Stimulated activated CD4-positive, alpha-beta T cell treated with anti-CD3 and anti-CD28 coated beads, Interleukin-15, amount 100 ng/mL, for 48 hours (primary cell): ENCODE data around the gene NCBP2L.

Experiments
- DNase-seq, 2 donors: peaks; one replicate each; pipeline ENCODE4 v3.0.0-alpha.2; 2020; ENCODE audit warnings: low read depth in 2 of 2

The NCBP2L gene

GRCh38 chrX:107777536-107777832 is at the start of gene NCBP2L:
TSS of gene NCBP2L (plus strand) at chrX:107777733. CDS start at chrX:107794221, 16,488 bp downstream.
- no peak for DNase-seq

- DNase-seq = no peak
Measured at GRCh38 chrX:107728371-107729099, 49.0 kb upstream of the NCBP2L start.

DNA sequence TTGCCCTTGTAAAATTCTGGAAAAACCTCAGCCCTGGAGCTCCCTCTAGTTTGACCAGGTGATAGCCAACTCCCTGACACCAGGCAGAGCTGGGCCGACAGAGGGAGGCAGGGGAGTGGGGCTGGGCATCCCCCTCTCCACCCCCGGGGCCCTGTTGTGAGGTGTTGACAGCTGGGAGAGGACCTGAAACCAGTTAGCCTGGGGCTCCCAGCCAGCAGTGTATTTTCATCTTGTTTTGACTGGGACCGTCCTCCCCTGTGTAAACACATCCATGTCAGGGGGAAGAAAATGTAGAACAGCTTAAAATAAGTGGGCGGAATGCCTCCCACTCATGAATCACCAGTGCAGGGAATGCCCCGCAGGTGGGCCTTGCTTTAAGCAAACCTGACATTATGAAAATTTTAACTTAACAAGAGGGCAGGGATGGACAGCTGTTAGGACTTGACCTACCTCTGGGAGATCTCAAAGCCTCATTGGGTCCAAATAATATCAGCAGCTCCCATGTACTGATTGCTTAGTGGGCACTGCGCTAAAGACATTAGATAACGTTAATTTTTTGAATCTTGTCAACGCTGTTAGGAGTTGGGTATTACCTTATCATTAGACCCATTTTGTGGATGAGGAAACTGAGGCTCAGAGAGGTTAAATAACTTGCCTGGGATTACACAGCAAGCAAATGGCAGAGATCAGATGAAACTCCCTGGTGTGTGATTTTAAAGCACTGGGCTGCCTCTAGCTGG is 47.8 kb upstream of the NCBP2L start:
- DNase-seq = no peak

DNA sequence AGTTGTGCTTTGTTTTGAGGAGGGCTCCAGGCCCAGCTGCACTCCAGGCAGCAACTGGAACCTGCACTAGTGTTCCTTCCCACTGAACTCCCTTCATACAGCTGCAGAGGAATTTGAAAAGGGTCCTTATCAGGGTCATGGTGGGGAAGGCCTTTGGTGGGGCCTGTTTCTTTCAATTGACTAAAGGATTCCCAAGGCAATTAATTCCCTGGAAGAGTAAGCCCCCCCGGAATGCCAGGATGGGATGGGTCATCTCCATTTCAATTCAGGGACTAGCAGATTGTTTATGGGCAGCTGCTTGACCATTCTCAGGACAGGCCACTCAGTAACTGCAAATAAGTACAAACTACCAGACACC is 47.3 kb upstream of the NCBP2L start:
- no peak for DNase-seq

- no peak for DNase-seq
Measured at GRCh38 chrX:107730991-107731766, 46.4 kb upstream of the NCBP2L start.

DNA sequence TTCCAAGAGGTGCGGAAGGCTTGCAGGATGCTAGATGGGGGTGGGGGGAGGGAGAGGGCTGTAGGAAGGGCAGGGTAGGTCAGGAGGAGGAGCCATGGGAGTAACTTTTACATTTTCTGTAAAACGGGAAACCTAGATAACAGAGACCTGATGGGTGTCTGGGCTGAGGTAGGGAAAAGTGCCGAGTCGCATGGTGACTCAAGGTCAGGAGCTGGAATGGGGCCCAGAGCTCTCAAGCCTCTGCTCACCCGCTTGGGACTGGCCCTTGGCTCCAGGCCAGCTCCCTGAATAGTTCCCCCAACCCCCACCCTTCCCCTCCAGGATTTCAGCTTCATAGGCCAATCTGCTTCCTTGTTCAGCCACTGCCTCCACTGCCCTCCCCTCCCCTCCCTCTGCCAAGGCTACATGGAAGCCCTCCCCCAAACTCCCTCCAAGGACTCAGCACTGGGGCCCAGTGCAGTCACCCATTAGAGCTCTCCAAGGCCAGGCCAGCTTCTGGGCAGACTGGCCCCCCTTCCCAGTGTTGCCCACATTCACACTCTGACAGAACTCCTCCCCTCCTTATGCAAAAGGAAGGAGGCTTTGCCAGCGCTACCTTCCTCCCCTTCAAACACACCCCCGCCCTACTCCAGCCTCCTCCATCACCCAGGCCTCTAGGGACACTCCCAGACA is 45.6 kb upstream of the NCBP2L start:
- no peak for DNase-seq

GRCh38 chrX:107733686-107734085 is 43.8 kb upstream of the NCBP2L start:
- no peak for DNase-seq

DNA sequence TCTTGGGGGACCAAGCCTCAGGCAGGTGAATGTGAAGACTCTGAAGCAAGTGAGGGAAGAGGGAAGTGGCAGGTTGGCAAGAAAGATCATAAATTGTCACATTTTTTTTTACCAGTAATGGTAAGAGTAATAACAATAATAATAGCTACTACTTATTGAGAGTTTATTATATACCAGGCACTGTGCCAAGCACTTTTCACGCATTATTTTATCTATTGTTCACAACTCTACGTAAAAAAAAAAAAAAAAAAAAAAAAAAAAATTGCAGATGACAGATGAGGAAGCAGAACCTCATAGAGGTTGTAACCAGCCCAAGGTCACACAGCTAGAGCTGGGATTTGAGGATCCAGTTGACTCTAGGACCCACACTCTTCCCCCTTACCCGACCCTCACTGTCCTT is 42.9 kb upstream of the NCBP2L start:
- DNase-seq = no peak

GRCh38 chrX:107736781-107737531 is 40.6 kb upstream of the NCBP2L start:
- DNase-seq = no peak

DNA sequence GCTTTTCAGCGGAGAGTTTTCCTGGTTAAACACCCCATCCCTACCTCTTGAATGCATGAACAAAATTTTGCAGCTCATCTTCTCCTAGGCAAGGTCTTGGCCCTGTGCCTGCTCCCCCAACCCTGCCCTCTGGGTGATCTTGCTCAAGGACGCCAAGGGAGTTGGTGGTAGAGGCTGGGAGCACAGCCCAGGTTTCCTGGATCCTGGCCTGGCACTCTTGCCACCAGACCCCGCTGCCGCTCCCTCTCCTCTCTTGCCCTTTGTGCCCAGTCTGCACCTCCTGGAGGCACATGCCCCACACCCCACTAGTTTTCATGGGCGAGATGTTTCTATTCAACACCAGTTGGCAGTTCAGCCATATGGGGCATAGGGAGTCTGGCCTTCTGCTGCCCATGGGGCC is 39.3 kb upstream of the NCBP2L start:
- no peak for DNase-seq

DNA sequence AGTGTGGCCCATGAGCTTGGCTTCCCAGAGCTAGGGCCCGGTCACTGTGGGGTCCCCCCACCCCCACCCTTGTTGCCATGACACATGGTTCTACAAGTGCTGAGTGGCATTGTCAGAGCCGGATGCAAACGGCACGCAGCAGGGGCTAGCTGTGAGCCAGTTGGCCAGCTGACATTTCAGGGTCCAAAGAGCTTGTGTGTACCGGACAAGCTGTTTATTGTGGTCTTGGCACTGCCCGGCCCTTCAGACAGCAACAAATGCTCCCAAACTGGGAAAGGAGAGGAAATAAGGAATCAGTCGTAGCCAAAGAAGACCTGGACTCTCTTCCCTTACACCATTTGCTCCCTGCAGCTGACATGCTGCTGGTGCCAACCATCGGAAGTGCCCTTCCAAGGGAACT is 38.8 kb upstream of the NCBP2L start:
- no peak for DNase-seq

DNA sequence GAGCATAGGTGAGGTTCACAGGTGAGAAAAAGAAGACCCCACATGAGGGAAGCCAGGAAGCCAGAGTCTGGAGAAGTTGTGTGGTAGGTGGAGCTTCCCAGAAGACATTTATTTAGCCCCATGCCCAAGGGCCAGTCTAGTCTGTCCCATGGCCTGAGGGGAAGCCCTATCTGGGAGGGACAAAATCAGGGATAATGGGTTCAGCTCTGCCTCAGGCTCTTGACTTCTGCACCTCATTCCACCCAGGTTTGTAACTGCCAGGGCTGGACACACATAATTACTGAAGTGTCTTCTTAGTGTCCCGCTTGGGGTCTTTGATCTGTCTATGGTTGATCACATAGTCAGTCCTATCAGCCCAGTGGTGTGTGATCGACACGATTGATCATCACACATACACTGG is 38.0 kb upstream of the NCBP2L start:
- DNase-seq = no peak

DNA sequence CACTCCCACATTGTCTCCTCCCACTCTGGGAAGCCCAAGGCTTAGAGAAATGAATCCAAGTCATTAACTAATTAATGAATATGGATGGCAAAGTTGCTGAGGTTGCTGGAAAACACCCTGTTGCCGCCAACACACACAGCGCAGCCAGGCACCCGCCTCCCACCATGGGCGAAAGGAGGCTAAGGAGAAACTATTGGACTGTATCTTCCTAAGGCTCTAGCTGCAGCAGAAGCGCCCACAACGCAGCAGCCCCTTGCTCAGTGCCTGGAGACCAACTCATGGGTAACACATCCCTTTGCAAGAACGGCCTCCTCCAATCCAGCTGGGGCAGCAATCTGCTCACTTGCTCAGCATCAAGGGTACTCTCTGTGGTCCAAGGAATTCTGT is 36.1 kb upstream of the NCBP2L start:
- DNase-seq = no peak

GRCh38 chrX:107742700-107743191 is 34.8 kb upstream of the NCBP2L start:
- no peak for DNase-seq

GRCh38 chrX:107743995-107744394 is 33.5 kb upstream of the NCBP2L start:
- DNase-seq = no peak

DNA sequence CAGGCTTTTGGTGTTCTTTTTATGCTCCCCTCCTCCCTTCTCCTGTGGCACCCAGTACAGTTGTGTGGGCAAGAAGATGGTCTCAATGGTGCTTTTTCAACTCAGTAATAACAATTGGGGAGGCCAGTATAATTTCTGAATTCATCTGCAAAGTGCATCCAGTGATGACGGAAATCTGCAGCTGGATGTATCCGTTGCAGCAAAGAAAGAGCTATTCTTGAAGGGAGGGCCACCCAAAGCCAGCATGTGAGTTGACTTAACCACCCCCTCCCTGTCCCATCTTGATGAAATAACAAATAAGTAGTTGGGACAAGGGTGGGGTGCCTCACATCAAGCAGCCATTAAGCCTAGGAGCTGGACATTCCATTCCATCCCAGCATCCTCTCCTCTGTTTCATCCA is 32.7 kb upstream of the NCBP2L start:
- no peak for DNase-seq

DNA sequence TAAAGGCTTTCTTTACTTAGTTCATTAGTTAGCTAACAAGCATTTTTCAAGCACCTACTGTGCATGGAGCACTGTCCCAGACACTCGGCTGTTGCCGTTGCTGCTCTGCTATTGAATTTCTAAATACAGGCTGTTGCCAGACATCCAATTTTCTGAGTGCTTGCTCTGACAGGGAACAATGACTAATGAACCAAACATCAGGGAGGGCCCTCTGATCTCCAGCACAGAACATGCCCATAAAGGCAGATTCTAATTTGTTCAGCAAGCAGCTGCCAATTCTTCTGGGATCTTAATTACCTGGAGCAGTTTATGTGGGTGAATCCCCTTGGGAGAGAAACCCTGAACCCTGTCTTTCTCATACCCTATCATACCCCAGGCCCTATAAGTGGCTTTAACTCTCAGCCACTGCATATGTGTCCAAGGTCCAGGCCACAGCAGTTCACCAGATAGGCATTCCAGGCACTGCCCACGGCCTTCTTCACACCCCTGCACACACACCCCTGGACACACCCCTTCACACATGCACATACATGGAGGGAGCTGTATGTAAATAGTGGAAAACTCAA is 29.9 kb upstream of the NCBP2L start:
- no peak for DNase-seq

GRCh38 chrX:107748506-107748905 is 29.0 kb upstream of the NCBP2L start:
- DNase-seq = no peak

- DNase-seq = no peak
Measured at GRCh38 chrX:107750263-107750662, 27.3 kb upstream of the NCBP2L start.

- DNase-seq = no peak
Measured at GRCh38 chrX:107750861-107751445, 26.6 kb upstream of the NCBP2L start.

DNA sequence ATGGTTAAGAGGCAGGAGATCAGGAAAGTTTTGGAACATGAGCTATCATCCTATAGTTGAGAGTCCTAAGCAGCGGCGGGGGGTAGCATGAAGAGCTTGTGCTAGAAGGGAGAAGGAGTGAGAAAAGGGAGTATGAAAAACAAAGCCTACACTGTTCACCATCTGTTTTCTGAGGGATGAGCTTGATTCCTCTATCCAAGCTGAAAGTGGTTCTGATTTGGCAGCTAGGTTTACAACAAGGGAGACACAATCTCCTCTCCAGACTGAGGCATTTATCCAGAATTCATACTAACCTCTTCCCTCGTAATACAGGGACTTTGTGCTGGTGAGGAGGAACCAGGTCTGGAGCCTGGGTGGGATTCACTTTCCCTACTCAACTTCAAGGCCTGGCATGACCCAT is 25.5 kb upstream of the NCBP2L start:
- DNase-seq = no peak
